Measurements from ENCODE around the gene SPAG4. TPM values are rescaled to one million over a fixed set of nuclear protein-coding genes. Genes with fewer than 3 reads are reported as not detected.

The SPAG4 gene
- total and polyA plus RNA-seq, 10 of the 15 experiments (the other 5 are each of a cell fraction or from before 2014, with no cell fraction given): 0.90 to 12.5 (median 2.4) TPM

- TF ChIP-seq EP300 (IDR thresholded peaks at IDR 0.05; ENCODE audit: borderline replicate concordance in 1 of 2, control insufficient read depth in 1 of 2, low read depth in 2 of 2, low read length in 2 of 2) (no peak), BMI1 (IDR thresholded peaks at IDR 0.05; ENCODE audit: borderline replicate concordance) (no peak), CBFB (IDR thresholded peaks at IDR 0.05; ENCODE audit: low read depth) (no peak), BACH1 (IDR thresholded peaks at IDR 0.05; ENCODE audit: borderline replicate concordance) (no peak), TARDBP (IDR thresholded peaks at IDR 0.05; ENCODE audit: borderline replicate concordance) (no peak)
These were observed 14.0 kb downstream of the SPAG4 start (continued) for GRCh38 chr20:35629427-35630145.

- no peaks in the 10 kb centered on the region for H3K9me3 ChIP-seq (replicated peaks; ENCODE audit: control insufficient read depth, insufficient read depth, low read length)
- SMC1A ChIA-PET (ENCODE audit: uncharacterized antibody, unreplicated experiment): interaction anchor here (0.7 to 0.8 kb wide), 2 partner anchors 11 to 24 kb away, joined by 4 read pairs; no protein-coding TSS in a partner anchor
- TF ChIP-seq NR2C1 (IDR thresholded peaks at IDR 0.05): no peak
- no peak for TF ChIP-seq BCLAF1 (IDR thresholded peaks at IDR 0.05)
- TF ChIP-seq POU2F2 (IDR thresholded peaks at IDR 0.05; ENCODE audit: borderline replicate concordance, low read depth, low read length): no peak
- no peak for TF ChIP-seq HDAC2 (IDR thresholded peaks at IDR 0.05)
- TF ChIP-seq KLF5 (IDR thresholded peaks at IDR 0.05; ENCODE audit: partially characterized antibody): no peak
- no peak for TF ChIP-seq ZNF622 (IDR thresholded peaks at IDR 0.05)
- TF ChIP-seq CREM (IDR thresholded peaks at IDR 0.05; ENCODE audit: low read depth): no peak
- TF ChIP-seq CHD4 (IDR thresholded peaks at IDR 0.05): no peak
- TF ChIP-seq PBX3 (IDR thresholded peaks at IDR 0.05; ENCODE audit: insufficient replicate concordance, low read depth, low read length): no peak
- no peak for TF ChIP-seq CEBPZ (IDR thresholded peaks at IDR 0.05; ENCODE audit: low read depth, low read length)
- TF ChIP-seq GABPA (IDR thresholded peaks at IDR 0.05; ENCODE audit: low read depth): no peak
These were observed 15.0 kb downstream of the SPAG4 start for GRCh38 chr20:35630636-35631035.

More at GRCh38 chr20:35630636-35631035, 15.0 kb downstream of the SPAG4 start:
- no peak for DNase-seq (ENCODE audit: low read depth, low spot score)
- peaks cover 18 to 38% of the 10 kb centered on the region in 2 experiments for H3K36me3 ChIP-seq (ENCODE audit: control insufficient read depth in 2 of 2, insufficient read depth in 2 of 2, low read length in 1 of 2)
- no peak overlapping the region for H3K27ac ChIP-seq (ENCODE audit: control insufficient read depth, insufficient read depth)
- H3K9ac ChIP-seq (ENCODE audit: control insufficient read depth, insufficient read depth, low read length): no peak overlapping the region
- ChIA-PET RAD21 (ENCODE audit: unreplicated experiment) (interaction anchor here (0.6 kb wide), 1 partner anchor 134 kb away, joined by 3 read pairs; no protein-coding TSS in a partner anchor), CTCF (interaction anchor here (1.1 to 1.5 kb wide), 2 partner anchors 12 to 255 kb away, joined by 3 to 8 read pairs; no protein-coding TSS in a partner anchor), POLR2A (interaction anchor here (1.2 kb wide), 1 partner anchor 112 kb away, joined by 3 read pairs; no protein-coding TSS in a partner anchor)
- H3K4me3 ChIP-seq: no peak overlapping the region
- ATAC-seq: no peak
- no peak overlapping the region for H3K4me2 ChIP-seq (ENCODE audit: control insufficient read depth, insufficient read depth)
- H4K20me1 ChIP-seq (ENCODE audit: control insufficient read depth, insufficient read depth): no peaks in the 10 kb centered on the region
- no peak overlapping the region for H2AFZ ChIP-seq (ENCODE audit: control insufficient read depth, low read depth, low read length)
- FAIRE-seq: no peak
- intact Hi-C loops (cut with micrococcal nuclease; ENCODE audit: unreplicated experiment) (no loop called here), in situ Hi-C loops (cut with MboI) (no loop called here)
- 96% methylated on average over 4 of the region's 4 CpGs for WGBS (ENCODE audit: insufficient coverage, insufficient replicate concordance, low lambda C conversion rate, missing lambda C conversion rate)
- H3K79me2 ChIP-seq (ENCODE audit: control insufficient read depth, insufficient read depth, low read length): no peaks in the 10 kb centered on the region; the same call in none of the 2 replicates
- BruUV-seq (replicated peaks): no TSS peak
- H3K4me1 ChIP-seq (ENCODE audit: control insufficient read depth, insufficient read depth, low read length): no peaks in the 10 kb centered on the region
- no peaks in the 10 kb centered on the region for H3K27me3 ChIP-seq (replicated peaks in 1 of 2; ENCODE audit: control insufficient read depth in 2 of 2, insufficient read depth in 2 of 2, low read length in 1 of 2)

Measured in GM12878 (cell line).